ENCODE data around the gene CCDC91.
"Not testable (repeated sequence)": the region's sequence is repeated elsewhere in the genome, so short reads cannot be mapped to it uniquely, and the experiment has no call there.

Gene CCDC91

DNA sequence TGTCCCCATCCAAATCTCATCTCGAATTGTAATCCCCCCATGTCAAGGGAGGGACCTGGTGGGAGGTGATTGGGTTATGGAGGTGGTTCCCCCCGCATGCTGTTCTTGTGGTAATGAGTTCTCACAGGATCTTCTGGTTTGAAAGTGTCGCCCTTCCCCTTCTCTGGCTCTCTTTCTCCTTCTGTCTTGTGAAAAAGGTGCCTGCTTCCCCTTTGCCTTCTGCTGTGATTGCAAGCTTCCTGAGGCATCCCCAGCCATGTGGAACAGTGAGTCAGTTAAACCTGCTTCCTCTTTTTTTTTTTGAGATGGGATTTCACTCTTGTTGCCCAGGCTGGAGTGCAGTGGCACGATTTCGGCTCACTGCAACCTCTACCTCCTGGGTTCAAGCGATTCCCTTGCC lies 104.0 kb downstream of the CCDC91 start:
- no peak for DNase-seq

DNA sequence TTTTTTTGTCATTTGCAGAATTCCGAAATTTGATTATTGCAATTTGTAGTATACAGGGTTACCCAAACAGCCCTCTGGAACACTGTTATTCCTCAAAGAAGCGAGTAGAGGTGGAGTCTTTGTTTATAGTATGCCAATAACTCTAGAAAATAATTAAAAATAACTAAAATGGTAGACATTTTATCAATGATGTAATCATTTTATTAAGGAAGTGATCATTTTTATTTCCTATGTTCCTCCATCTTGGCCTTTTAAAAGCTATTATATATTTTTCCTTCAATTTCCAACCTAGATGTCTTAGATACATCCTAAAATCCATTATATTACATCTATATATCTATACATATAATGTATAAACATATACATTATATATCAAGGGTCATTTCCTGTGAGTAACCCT lies 106.0 kb downstream of the CCDC91 start:
- no peak for DNase-seq

DNA sequence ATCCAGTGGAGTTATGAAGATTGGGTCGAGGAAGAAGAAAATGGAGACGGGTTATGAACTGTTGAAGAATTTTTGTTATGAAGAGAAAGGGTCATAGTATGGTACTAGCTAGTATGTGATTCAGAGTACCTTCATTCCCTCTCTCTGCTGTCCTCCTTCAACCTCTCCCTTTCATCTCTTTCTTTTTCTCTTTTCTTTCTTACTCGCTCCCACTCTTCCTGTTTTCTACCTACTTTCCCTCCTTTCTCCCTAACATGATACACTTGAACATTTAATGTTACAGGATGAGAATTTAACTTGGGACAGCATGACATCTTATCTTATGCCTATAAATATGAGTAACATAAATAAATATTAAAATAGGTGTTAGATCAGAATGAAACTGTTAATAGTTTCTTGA lies 112.9 kb downstream of the CCDC91 start:
- DNase-seq: no peak

DNA sequence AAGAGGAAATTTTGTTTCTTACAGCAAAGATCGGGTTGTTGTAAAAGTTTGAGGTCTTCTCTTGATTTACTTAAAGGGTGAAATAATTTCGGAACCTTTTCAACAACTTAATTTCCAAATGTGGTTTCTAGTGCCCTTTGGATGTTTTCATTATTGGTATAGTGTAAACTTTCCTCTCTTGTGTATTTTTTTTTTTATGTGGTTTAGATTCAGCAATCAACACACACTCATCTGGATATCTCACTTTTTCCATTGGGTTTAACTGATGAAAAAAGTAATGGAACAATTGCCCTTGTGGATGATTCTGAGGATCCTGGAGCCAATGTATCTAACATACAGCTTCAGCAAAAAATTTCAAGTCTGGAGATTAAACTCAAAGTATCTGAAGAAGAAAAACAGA lies 116.3 kb downstream of the CCDC91 start:
- no peak for DNase-seq

DNA sequence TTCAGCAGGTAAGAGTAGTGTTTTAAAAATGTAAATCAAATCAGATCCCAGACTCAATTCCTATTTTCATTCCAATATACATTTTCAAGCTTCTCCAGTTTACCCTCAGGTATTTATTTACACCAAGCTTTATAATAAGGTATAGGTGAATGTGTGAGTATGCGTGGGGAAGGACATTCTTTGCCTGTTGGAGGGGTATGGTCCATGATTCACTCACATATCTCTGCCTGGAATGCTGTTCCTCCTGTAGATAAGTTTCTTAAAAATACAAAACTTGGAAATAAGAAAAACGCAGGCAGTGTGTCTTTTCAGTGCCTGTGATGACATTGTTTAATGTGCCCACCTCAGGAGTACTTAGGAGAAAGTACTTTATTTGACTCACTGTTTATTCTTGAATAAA lies 118.6 kb downstream of the CCDC91 start:
- no peak for DNase-seq

DNA sequence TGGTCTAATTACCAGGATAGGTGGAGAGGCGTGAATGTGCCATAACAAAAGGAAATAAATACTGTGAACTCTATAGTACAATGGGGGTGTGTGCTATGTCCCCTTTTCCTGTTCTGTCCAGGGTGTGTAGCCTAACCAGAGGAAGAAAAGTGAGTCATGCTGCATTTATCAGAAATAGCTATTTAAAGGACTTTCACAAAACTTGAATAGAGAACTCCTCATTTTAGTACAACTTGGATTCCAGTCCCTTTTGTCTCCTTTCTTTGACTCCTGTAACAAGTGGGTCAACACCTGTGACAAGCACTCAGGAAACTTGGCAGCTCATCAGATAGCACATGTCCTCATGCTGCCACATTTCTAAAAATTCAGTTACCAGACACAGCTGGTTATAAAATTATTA lies 123.4 kb downstream of the CCDC91 start:
- no peak for DNase-seq

DNA sequence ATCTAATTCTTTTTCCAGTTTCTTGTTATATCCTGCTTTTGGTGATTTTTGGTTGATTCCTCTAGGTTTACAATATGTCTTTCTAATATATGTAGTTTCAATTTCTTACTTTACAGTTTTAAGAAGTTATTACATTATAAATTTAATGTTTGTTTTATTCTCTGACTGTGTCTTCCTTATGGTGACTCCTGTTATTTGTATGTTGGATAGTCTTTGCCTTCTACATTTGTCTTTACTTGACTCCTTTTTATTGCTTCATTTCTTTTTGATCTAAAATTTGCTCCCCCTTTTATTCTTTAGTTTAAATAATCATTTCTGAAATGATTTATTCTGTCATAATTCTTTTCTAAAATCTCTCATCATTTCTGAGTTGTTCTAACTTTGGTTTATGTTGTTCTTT lies 125.8 kb downstream of the CCDC91 start:
- DNase-seq: no peak

DNA sequence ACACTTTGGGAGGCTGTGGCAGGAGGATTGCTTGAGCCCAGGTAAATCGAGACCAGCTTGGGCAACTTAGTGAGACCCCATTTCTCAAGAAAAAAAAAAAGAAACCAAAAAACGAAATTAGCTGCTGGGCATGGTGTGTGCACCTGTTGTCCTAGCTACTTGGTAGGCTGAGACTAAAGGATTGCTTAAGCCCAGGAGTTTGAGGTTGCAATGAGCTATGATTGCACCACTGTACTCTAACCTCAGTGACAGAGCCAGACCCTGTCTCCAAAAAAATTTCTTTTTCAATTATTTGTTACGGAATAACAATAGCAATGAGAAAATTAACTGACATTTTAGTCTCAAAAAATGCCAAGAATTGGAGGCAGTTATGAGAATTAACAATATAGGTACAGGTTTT lies 128.0 kb downstream of the CCDC91 start:
- DNase-seq: no peak

DNA sequence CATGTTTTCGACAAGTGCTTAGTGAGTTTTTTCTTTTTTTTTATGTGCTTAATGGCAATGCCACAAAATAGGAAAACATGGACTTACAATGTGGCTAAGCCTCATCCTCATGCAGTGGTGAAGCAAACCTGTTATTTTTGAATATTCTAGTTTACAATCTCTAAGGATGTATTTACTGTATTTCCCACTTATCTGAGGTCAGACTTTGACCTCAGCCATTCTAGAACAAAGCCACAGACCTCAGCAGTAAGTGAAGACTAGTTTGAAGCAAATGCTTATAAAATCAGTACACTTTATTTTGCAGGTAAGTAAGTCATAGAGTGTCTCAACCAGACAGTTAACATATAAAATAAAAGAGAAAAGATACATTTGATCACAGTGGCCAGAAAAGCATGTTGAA lies 130.1 kb downstream of the CCDC91 start:
- DNase-seq: no peak

DNA sequence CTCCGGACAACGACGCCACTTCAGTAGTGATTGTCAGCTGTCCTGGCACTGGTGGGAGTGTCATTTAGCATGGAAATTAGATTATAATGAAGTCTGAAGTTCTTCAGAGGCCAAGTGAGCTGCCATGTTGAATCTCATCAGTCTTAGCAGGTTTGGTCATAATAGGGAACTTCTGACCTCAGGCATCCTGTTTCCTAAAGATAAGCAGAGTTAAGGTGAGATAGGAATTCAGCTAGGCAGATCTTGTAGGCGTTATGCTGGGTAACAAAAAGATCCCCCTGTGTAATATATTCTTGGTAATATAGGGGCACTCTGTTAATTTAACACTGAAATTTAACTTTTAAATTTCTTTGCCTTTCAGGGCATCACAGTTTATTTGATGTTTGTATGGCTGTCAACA lies 137.5 kb downstream of the CCDC91 start:
- no peak for DNase-seq

DNA sequence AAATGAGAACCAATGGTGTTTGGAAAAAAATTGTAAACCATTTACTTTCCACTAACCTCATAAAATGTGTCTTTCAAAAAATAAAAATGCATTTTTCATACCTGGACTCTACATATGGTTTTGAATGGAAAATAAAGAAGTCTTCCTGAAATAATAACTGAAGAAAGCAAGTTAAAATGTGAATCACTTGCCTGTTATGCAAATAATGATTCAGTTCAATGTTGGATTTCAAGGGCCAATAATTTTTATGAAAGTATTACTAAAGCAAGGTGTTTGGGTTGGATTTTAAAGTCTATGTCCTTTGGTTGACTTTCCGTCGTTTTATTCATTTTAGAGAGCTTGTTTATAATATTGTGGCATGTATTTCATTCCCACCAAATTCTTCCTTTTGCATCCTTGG lies 138.7 kb downstream of the CCDC91 start:
- DNase-seq: no peak

DNA sequence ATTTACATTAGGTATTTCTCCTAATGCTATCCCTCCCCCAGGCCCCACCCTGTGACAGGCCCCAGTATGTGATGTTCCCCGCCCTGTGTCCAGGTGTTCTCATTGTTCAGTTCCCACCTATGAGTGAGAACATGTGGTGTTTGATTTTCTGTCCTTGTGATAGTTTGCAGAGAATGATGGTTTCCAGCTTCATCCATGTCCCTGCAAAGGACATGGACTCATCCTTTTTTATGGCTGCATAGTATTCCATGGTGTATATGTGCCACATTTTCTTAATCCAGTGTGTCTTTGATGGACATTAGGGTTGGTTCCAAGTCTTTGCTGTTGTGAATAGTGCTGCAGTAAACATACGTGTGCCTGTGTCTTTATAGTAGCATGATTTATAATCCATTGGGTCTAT lies 139.5 kb downstream of the CCDC91 start:
- DNase-seq: not testable (repeated sequence)

DNA sequence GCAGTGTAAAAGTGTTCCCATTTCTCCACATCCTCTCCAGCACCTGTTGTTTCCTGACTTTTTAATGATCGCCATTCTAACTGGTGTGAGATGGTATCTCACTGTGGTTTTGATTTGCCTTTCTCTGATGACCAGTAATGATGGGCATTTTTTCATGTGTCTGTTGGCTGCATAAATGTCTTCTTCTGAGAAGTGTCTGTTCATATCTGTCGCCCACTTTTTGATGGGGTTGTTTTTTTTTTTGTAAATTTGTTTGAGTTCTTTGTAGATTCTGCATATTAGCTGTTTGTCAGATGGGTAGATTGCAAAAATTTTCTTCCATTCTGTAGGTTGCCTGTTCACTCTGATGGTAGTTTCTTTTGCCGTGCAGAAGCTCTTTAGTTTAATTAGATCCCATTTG lies 140.0 kb downstream of the CCDC91 start:
- DNase-seq: not testable (repeated sequence)

DNA sequence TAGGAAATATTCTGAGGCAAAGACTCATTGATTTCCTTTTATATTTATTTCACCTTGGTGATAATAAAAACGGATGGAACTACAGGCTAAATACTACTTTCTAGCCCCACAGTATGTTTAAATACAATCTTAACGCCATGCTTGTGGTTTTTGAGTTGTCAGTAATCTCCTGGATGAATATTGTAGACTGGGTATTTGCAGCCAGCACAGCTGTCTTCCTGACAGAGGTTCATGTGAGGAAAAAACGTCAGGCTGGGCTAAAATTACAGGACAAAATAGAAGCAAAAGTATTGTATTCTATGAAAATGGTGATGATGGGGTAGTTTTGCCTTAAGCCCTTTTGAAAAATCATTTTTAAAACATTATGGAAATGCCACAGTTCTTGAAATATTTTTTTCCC lies 140.9 kb downstream of the CCDC91 start:
- DNase-seq: no peak

DNA sequence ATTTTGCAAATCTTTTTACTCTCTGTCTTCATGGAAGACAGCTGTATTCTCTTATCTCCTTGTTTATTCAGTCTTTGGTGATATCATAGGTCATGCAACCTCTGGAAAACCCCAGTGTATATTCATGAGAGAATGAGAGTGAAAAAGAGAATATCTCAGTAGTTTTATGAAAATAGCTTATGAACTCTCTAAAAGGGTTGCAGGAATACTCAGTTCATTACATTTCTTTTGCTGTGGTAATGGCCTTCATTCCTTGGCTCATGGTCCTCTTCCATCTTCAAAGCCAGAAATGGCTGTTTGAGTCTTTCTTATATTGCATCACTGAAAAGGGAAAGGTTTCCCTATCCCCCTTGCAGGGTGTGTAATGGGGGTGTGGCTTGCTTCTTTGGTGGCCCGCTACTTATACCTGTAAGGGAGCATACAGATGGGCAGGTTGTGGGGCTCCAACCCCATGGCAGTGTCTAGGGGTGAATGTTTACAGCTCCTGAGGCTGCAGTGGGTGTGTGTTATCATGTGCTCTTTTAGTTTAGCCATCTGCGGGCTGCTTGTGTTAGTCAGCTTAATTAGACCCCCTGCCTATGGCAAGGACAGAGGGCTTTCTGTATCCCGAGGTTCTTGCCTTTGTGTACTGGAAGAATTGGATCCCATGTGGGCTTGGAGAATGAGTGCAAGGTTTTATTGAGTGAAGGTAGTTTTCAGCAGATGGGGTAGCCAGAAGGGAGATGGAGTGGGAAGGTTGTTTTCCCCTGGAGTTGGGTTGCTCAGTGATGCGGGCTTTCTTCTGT lies 150.2 kb downstream of the CCDC91 start:
- DNase-seq: no peak

DNA sequence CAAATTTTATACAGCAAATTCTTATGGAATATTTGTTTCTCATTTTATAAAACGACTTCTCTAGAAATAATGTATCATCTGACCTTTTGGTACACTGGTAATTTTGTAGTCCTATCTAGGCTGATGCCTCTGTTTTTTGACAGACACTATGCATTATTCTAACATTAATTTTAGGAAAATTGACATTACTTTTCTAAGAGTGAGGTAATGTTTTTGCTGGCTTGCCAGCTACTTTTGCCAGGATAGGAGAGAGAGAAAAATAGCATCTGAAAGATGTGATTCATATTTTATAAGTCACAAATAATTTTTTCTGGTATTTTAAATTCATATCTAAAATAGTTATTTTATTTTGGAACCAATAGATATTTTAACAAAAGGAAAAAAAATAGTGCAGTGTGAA lies 153.5 kb downstream of the CCDC91 start:
- DNase-seq: no peak

DNA sequence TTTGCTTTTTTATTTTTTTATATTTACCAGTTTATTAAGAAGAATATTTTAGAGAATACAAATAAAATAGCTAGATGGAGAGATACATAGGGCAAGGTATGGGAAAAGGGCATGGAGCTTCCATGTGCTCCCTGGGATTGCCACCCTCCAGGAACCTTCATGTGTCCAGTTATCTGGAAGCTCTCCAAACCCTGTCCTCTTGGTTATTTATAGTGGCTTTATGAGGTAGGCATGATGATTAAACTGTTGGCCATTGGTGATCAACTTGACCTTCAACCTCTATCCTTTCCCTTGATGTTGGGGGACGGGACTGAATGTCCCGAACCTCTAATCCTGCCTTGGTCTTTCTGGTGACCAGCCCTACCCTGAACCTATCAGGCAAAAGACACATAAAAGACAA lies 156.3 kb downstream of the CCDC91 start:
- no peak for DNase-seq

DNA sequence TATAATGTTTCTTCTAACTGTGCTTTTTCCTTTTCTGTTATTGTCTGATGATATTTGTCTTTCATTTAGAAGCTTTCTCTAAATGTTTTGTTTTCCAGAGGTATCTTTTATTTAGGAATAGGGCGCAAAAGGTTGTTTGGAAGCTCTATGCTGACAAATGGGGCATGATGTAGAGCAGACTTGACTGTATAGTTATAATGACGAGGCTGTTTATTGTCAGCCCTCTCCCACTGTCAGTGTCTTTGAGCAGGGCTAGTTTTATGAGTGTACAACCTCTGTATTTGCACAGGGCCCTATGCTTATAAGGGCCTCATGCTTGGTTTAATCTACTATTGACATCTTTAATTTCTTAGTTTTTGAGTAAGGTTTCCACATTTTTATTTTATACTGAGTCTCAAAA lies 158.9 kb downstream of the CCDC91 start:
- DNase-seq: no peak

DNA sequence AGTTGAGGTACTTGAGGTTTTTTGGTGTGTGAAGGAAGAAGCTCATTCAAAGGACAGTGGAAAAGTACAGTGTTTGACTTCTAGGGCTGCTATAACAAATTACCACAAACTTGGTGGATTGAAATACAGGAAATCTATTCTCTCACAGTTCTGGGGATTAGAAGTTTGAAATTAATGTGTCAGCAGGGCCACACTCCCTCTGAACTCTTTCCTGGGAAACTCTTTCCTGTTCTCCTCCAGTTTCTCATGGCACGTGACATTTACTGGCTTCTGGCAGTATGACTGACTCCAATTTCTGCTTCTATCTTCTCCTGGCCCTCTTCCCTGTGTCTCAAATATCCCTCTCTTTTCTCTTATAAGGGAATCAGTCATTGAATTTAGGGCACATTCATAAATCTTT lies 160.2 kb downstream of the CCDC91 start:
- no peak for DNase-seq

DNA sequence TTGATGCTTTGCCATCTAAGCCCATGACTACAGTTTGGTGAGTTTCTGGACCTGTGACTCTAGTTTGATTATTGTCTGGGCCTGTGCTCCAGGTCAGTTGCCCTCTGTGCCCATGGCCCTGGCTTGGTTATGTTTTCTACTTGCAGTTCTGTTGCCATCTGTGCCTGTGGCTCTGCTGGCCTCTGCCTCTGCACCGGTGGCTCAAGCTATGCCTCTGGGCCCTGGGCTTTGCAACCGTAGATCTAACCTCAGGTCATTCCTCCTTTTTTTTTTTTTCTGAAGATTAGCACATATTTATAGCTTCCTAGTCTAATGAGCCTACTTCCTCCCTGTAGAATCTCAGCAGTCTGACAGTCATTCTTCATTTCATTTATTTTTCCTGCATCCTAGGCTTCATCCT lies 161.2 kb downstream of the CCDC91 start:
- no peak for DNase-seq

DNA sequence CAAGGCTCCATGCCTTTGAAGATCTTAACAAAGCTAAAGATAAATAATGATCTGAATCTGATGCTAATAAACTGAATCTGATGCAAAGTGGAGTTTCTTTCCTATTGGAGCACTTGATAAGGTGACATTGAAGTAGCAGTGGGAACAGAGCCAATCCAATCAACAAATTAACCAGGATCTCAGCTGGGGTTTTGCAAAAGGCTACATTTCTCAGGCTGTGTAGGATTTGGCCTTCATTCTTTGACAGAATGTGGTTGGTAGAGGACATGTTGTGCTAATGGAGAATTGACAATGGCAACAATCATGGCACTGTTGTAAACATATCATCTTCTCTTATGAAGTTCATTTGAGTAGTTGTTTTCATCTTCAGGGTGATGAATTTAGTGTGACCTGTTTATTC lies 164.9 kb downstream of the CCDC91 start:
- no peak for DNase-seq

DNA sequence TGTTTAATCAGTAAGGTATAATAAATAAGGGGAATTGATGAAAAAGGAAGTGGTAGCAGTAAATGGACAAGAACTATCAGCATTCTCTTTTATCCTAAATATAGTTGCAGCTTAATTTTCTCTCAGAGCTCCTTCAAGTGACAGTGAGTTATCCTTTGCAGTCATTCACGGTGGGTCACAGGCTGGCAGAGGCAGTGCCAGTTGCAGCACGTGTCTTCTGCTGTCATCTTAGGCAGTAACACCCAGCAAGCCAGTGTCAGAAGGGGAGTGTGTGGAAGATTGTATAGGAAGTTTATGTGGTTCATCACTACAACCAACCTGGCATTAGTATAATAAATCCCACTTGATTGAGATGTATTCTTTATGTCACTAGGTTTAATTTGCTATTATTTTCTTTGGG lies 170.0 kb downstream of the CCDC91 start:
- DNase-seq: no peak

DNA sequence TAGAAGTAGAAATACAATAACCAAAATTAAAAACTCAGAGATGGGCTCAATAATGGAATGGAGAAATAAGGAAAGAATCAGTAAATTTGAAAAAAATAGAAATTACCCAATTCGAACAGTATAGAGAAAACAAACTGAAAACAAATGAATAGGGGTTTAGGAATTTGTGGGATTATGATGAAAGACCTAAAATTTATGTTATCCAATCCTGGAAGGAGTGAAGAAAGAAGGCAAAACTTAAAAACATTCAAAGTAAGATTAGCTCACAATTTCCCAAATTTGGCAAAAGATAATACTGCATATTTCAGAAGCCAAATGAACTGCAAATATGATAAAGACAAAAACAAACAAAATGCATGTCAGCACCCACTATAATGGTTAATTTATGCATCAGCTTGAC lies 177.1 kb downstream of the CCDC91 start:
- DNase-seq: no peak

DNA sequence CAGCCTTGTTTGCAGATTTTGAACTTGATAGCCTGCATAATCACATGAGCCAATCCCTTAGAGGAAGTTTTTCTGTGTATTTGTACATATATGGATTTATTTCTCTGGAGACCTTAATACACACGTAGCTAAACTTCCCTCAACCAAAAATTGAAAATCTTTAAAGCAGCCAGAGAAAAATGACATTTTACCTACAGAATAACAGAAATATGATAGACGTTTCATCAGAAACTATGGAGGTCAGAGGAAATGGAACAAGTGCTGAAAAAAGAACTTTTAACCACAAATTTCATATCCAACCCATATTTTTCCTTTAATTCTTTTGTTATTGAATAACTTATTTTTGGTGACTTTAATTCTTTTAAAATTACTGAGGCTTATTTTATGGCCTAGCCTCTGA lies 177.7 kb downstream of the CCDC91 start:
- no peak for DNase-seq

DNA sequence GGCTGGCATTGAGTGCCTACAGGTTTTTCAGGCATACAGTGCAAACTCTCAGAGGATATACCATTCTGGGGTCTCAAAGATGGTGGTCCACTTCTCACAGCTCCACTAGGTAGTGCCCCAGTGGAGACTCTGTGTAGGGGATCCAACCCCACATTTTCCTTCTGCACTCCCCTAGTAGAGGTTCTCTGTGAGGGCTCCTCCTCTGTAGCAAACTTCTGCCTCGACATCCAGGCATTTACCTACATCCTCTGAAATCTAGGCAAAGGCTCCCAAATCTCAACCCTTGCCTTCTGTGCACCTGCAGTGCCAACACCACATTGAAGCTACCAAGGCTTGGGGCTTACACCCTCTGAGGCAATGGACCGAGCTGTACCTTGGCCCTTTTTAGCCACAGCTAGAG lies 179.2 kb downstream of the CCDC91 start:
- no peak for DNase-seq

DNA sequence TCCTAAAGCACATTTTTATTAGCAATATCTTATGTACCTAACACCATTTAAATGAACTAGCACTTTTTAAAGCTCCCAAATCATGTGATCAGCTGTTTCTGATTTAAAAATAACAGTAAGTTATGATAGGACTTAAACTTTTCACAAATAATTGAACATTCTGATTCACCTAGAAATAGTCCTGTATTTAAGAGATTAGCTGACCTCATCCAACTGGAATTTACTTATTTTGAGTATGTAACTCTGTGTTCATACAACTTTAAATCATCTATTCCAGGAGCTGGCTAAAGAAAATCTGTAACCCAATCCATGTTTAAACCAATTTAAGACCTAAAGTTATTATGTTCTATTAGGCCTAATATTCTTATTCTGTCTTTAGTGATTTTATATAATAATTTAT lies 184.3 kb downstream of the CCDC91 start:
- DNase-seq: no peak

Measured in activated gamma-delta T cell treated with Interleukin-2 at 50 U/mL for 16 hours (primary cell).